Right kidney (tissue), 1 donor: ENCODE measurements around the gene AACS.
A peak's percentile ranks its signal among the peaks of the same experiment; 100 is the strongest.
"Not testable (repeated sequence)": the region's sequence is repeated elsewhere in the genome, so short reads cannot be mapped to it uniquely, and the experiment has no call there.

Experiments
- DNase-seq: peaks from one replicate; pipeline ENCODE4 v3.0.0-alpha.2; 2016

Gene AACS

GRCh38 chr12:125055591-125055990 is 9.6 kb upstream of the AACS start:
- no peak for DNase-seq

DNA sequence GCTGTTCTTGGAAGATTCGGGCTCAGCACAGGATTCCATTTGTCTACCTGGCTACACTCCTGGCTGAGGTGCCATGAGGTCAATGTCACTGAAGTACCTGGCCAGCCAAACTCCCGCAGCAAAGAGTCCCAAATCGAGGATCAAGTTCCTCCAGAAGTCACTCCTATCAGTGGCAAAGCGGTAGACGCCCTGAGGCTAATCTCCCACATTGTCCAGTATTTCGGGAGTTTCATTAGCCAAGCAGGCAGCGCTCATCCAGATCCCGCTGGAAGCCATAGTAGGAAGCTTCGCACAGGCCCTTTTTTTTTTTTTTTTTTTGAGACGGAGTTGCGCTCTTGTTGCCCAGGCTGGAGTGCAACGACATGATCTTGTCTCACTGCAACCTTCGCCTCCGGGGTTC is 8.9 kb upstream of the AACS start:
- no peak for DNase-seq

- DNase-seq = no peak
Observed at GRCh38 chr12:125057708-125058107, 7.5 kb upstream of the AACS start.

DNA sequence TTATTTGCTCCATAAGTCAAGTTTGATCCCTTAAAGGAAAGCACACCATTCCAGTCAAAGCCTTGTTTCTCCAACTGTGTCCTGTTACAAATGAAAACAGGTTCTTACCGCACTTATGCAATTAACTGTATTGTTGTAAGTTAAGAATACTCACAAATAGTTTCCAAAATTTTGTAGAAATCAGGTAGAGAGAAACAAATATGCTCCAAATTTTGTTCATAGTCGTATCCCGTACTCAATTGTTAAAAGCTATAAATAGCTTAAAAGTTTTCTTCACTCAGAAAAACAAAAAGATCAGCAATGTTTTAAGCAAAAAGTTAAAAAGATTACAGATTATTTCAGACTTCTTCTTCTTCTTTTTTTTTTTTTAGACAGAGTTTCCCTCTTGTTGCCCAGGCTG is 4.0 kb upstream of the AACS start:
- DNase-seq = no peak

GRCh38 chr12:125063522-125063921 is 1.7 kb upstream of the AACS start:
- DNase-seq = not testable (repeated sequence)

- no peak for DNase-seq
Observed at GRCh38 chr12:125064492-125064891, 743 bp upstream of the AACS start.

DNA sequence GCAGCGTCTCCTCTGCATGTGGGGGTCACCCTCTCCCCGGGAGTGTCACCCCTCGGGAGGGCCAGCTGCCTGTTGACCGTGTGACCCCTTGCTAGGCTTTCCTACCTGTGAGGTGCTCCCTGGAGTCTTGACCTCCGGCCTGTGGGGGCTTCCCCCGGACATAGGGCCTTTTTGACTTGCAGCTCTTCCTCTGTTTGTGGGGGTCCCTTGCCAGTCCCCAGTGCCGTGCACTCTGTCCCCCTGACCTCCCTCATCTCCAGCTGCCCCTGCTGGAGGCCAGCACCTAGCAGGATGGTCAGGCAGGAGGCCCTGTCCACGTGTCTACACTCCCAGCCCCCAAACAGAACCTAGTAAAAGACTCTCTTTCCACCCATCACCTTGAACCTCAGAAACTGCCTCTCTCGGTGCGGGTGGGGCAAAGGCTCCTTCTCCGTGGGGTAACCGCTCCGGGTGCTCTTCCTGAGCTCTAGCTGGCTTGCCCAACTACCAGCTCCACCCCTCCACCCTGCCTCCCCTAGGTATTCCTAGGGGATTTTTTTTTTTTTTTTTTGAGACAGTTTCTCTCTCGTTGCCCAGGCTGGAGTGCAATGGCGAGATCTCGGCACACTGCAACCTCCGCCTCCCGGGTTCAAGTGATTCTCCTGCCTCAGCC is 810 bp downstream of the AACS start:
- no peak for DNase-seq

DNA sequence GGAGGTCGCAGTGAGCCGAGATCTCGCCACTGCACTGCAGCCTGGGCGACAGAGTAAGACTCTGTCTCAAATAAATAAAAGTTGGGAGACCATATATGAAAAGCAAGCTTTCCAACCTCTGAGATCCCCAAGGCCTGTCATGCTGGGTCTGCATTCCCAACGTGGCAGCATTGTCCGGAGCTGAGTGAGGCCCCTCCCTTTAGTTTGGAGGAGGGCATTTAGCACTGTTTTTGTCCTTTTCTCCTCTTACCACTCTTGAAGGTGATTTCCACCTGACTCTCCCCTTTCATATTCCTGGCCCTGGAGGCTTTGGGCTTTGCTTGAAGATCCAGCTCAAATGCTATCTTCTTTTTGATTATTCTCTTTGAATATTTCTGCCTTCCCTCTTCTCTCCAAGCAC is 3.2 kb downstream of the AACS start:
- DNase-seq = no peak

- no peak for DNase-seq
Observed at GRCh38 chr12:125069616-125070015, 4.4 kb downstream of the AACS start.

DNA sequence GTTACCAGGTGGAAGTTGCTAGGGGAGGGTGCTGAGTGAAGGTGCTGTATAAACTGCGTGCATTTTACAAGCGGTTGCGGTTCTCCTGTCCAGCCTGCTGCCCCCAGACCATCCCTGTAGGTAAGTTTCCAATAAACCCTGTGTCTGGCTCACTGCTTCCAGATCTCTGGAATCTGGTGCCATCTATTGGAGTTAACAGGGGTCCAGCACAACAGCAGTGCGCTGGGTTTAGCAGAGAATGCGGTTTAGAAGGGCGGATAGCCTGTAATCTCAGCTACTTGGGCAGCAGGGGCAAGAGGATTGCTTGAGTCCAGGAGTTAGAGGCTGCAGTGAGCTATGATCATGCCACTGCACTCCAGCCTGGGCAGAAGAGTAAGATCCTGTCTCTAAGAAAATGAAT is 4.9 kb downstream of the AACS start:
- DNase-seq = no peak

GRCh38 chr12:125070661-125071390 is 5.6 kb downstream of the AACS start:
- no peak for DNase-seq

- DNase-seq = no peak
Observed at GRCh38 chr12:125071456-125071855, 6.2 kb downstream of the AACS start.

DNA sequence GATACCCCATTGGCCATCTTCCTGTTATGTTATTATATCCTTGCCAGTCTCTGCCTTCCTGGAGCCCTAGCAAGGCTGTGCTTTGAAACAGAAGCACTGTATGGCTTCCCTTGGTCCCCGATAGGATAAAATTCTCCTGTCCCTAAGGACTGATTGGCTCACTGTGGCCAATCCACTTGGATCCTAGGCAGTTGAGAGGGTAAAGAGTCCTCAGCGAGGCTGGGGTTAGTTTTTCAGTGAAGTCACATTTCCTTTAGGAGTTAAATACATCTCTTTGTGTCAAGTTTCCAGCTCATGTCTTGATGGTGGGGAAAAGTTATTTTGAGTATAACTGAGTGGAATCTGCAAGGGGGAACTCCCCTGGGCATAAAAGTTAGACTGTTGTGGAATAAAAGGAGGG is 7.3 kb downstream of the AACS start:
- no peak for DNase-seq

GRCh38 chr12:125074294-125074693 is 9.1 kb downstream of the AACS start:
- not testable (repeated sequence) for DNase-seq

DNA sequence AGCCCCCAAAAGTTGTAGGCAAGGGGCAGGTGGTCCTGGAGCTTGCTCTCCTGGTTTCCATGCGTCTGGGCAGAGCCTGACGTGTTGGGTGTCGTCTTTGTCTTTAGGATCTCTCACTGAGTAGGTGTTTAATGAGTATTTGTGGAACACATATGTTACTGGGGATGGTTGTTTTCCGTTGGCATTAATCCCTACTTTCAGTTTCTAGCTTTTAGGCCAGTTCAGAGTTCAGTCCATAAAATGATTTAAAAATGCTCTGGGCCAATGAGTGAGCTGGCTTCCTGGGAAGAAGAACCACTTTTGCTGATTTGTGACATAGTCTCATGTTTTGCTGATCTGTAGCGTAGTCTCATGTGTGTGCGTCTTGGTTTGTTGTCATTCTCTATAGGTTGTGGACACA is 10.9 kb downstream of the AACS start:
- DNase-seq = no peak

DNA sequence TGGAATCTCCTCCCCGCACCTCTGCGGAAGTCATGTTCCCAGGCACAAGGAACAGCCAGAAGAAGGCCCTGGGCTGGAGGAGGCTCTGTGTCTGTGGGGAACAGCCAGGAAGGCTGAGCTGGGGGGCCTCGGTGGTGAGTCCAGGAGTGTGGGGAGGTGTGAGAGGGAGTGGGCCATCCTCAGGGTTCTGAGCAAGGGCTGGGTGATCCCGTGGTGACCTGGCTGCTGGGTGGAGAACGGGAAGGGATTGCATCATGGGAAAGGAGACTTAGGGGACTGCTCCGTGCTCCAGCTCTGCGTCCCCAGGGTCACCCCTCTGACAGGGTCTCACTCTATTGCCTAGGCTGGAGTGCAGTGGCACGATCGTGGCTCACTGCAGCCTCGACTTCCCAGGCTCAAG is 13.8 kb downstream of the AACS start:
- no peak for DNase-seq

- no peak for DNase-seq
Observed at GRCh38 chr12:125079648-125080645, 14.7 kb downstream of the AACS start.

- peak; percentile 41 for DNase-seq
Observed at GRCh38 chr12:125081427-125081826, 16.2 kb downstream of the AACS start.

- DNase-seq = no peak
Observed at GRCh38 chr12:125083072-125083471, 17.8 kb downstream of the AACS start.

- DNase-seq = not testable (repeated sequence)
Observed at GRCh38 chr12:125088199-125088598, 23.0 kb downstream of the AACS start.

GRCh38 chr12:125089083-125089482 is 23.8 kb downstream of the AACS start:
- DNase-seq = no peak

GRCh38 chr12:125089626-125090025 is 24.4 kb downstream of the AACS start:
- DNase-seq = no peak

DNA sequence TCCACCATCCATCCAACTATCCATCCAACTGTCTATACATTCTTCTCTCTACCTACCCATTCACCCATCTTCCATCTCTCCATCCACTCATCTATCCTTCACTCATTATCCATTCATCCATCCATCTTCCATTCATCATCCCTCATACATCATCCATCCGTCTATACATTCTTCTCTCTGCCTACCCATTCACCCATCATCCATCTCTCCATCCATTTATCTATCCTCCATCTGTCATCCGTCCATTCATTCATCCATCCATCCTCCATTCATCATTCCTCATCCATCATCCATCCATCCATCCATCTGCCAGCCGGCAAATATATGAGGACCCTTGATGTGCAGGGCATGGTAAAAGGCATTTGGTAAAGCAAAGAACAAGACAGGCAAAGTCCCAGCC is 25.2 kb downstream of the AACS start:
- DNase-seq = no peak
